GM12878 (cell line): ENCODE measurements around the gene AARSD1. TPM values are rescaled to one million over a fixed set of nuclear protein-coding genes. Genes with fewer than 3 reads are reported as not detected.

Experiments
- ATAC-seq: fragments of 200-7000 bp; cut with Tn5 transposase; 3 replicates; pipeline ENCODE4 v1.9.1; 2020; ENCODE audit warnings: mild to moderate bottlenecking, moderate library complexity
- BruUV-seq: library from RNA; stranded (reverse); fragments of 400-500 nt; replicated peaks from 2 replicates; lab custom pipeline; 2021; lab: Mats Ljungman, UMichigan
- CTCF ChIA-PET: fragments of 300-600 bp; sonication (Branson Sonifier 250); formaldehyde crosslinking; extraction: SDS; loops from one replicate; lab custom pipeline; 2021; ENCODE audit warnings: inconsistent platforms; lab: Yijun Ruan, JAX
- POLR2A ChIA-PET: fragments of 350-600 bp; formaldehyde crosslinking; extraction: SDS; loops from one replicate; lab custom pipeline; 2021; ENCODE audit warnings: inconsistent platforms; lab: Charles Lee
- RAD21 ChIA-PET: fragments of 300-600 bp; sonication (Branson Sonifier 250); formaldehyde crosslinking; loops from one replicate; lab custom pipeline; 2023; ENCODE audit warnings: antibody characterized with exemption; ENCODE audit not compliant: unreplicated experiment; lab: Charles Lee
- SMC1A ChIA-PET: fragments of 300-600 bp; sonication (Branson Sonifier 250); formaldehyde crosslinking; loops from one replicate; lab custom pipeline; 2023; ENCODE audit not compliant: unreplicated experiment, uncharacterized antibody; lab: Charles Lee
- DNase-seq: peaks from one replicate; pipeline ENCODE4 v3.0.0-alpha.2; 2011; ENCODE audit warnings: low read depth, low spot score
- FAIRE-seq: peaks from 3 replicates; lab custom pipeline; 2011; peaks lifted over from hg19 to GRCh38; lab: Jason Lieb, UNC
- H2AFZ ChIP-seq: 2 replicates; pipeline ENCODE4 v1.6.0; 2011; ENCODE audit warnings: low read depth, low read length, control low read depth; ENCODE audit not compliant: control insufficient read depth
- H3K27ac ChIP-seq: 2 replicates; pipeline ENCODE4 v1.5.1; 2011; ENCODE audit warnings: control low read depth; ENCODE audit not compliant: control insufficient read depth, insufficient read depth
- H3K27me3 ChIP-seq, 2 experiments: replicated peaks in 1 of 2; 2 replicates each; pipeline versions ENCODE4 v1.6.0 to v1.6.1; 2011; ENCODE audit warnings: low read length in 1 of 2; ENCODE audit not compliant: control insufficient read depth in 2 of 2, insufficient read depth in 2 of 2
- H3K36me3 ChIP-seq, 2 experiments: 2 replicates each; pipeline ENCODE4 v1.5.1; 2011; ENCODE audit warnings: low read length in 1 of 2; ENCODE audit not compliant: control insufficient read depth in 2 of 2, insufficient read depth in 2 of 2
- H3K4me1 ChIP-seq: 2 replicates; pipeline ENCODE4 v1.6.1; 2011; ENCODE audit warnings: mild to moderate bottlenecking, low read length, moderate library complexity, mixed read lengths; ENCODE audit not compliant: control insufficient read depth, insufficient read depth
- H3K4me2 ChIP-seq: 2 replicates; pipeline ENCODE4 v1.6.0; 2011; ENCODE audit warnings: control low read depth; ENCODE audit not compliant: control insufficient read depth, insufficient read depth
- H3K4me3 ChIP-seq: fragments of 200-600 bp; sonication (generic); 2 replicates; pipeline ENCODE4 v1.5.1; 2016
- H3K79me2 ChIP-seq: 2 replicates; pipeline ENCODE4 v1.6.0; 2011; ENCODE audit warnings: low read length; ENCODE audit not compliant: control insufficient read depth, insufficient read depth
- H3K9ac ChIP-seq: 2 replicates; pipeline ENCODE4 v1.8.0; 2011; ENCODE audit warnings: low read length, control low read depth, mixed read lengths; ENCODE audit not compliant: control insufficient read depth, insufficient read depth
- H3K9me3 ChIP-seq: replicated peaks from 3 replicates; pipeline ENCODE4 v1.5.1; 2011; ENCODE audit warnings: mild to moderate bottlenecking, low read length; ENCODE audit not compliant: control insufficient read depth, insufficient read depth
- H4K20me1 ChIP-seq: 2 replicates; pipeline ENCODE4 v1.6.0; 2011; ENCODE audit not compliant: control insufficient read depth, insufficient read depth
- BMI1 ChIP-seq: fragments of 450-650 bp; IDR thresholded peaks from 2 replicates; pipeline ENCODE4 v1.6.1; 2016; ENCODE audit warnings: mild to moderate bottlenecking, moderate library complexity, borderline replicate concordance
- CBX3 ChIP-seq: fragments of 200-600 bp; sonication (generic); IDR thresholded peaks from 2 replicates; pipeline ENCODE4 v1.6.1; 2016; ENCODE audit warnings: low read depth, borderline replicate concordance
- DPF2 ChIP-seq: fragments of 450-650 bp; IDR thresholded peaks from 2 replicates; pipeline ENCODE4 v1.6.1; 2017; ENCODE audit warnings: mild to moderate bottlenecking
- IRF5 ChIP-seq: fragments of 450-650 bp; IDR thresholded peaks from 2 replicates; pipeline ENCODE4 v1.6.1; 2017; ENCODE audit warnings: borderline replicate concordance
- KAT2A ChIP-seq: conservative IDR thresholded peaks from 2 replicates; pipeline ENCODE4 v1.6.1; 2011; ENCODE audit warnings: low read depth, low read length; ENCODE audit not compliant: control insufficient read depth
- MYC ChIP-seq: IDR thresholded peaks from 2 replicates; pipeline ENCODE4 v1.6.1; 2011; ENCODE audit warnings: mild to moderate bottlenecking, low read length, moderate library complexity, inconsistent platforms; ENCODE audit not compliant: insufficient read depth, insufficient replicate concordance, insufficient read length, severe bottlenecking
- PKNOX1 ChIP-seq: fragments of 450-650 bp; IDR thresholded peaks from 2 replicates; pipeline ENCODE4 v1.6.1; 2016; ENCODE audit warnings: mild to moderate bottlenecking
- RELB ChIP-seq: fragments of 450-650 bp; IDR thresholded peaks from 2 replicates; pipeline ENCODE4 v1.6.1; 2017; ENCODE audit warnings: low read depth, mild to moderate bottlenecking, moderate library complexity
- RUNX3 ChIP-seq: IDR thresholded peaks from 2 replicates; pipeline ENCODE4 v1.6.1; 2012; ENCODE audit warnings: low read length, inconsistent platforms
- SMAD5 ChIP-seq: IDR thresholded peaks from 2 replicates; pipeline ENCODE4 v1.6.1; 2016; ENCODE audit warnings: antibody characterized with exemption, low read depth
- SPI1 ChIP-seq: IDR thresholded peaks from 2 replicates; pipeline ENCODE4 v1.6.1; 2011; ENCODE audit warnings: low read depth, mild to moderate bottlenecking, low read length, moderate library complexity, borderline replicate concordance; ENCODE audit not compliant: insufficient read depth
- ZBTB4 ChIP-seq: fragments of 450-650 bp; formaldehyde crosslinking; IDR thresholded peaks from 2 replicates; pipeline ENCODE4 v1.4.0; 2022; ENCODE audit warnings: mild to moderate bottlenecking, moderate library complexity
- ZBTB40 ChIP-seq: fragments of 450-650 bp; IDR thresholded peaks from 2 replicates; pipeline ENCODE4 v1.6.1; 2016; ENCODE audit warnings: mild to moderate bottlenecking, moderate library complexity, borderline replicate concordance
- WGBS: methylation state at CpG from one replicate; pipeline ENCODE4 v1.1.6; 2016; ENCODE audit warnings: low lambda C conversion rate; ENCODE audit not compliant: insufficient replicate concordance, insufficient coverage; ENCODE audit errors: missing lambda C conversion rate; 5-methylcytosine and 5-hydroxymethylcytosine counted together
- in situ Hi-C: fragments of 300-500 bp; cut with MboI; formaldehyde crosslinking; loops from 9 replicates; pipeline ENCODE4 v1.14.3; 2018; ENCODE audit warnings: mixed read lengths
- intact Hi-C: fragments of 100-400 bp; cut with micrococcal nuclease; formaldehyde crosslinking; loops from one replicate; pipeline ENCODE4 v1.14.2; 2022; ENCODE audit not compliant: unreplicated experiment
- polyA plus RNA-seq, 11 experiments: library from polyadenylated mRNA; depleted of rRNA in 4 of 11; unstranded in 6 of 11; stranded (reverse) in 5 of 11; fragments of >200 nt; fragmentation: Nextera tagmentation in 4 of 11; fragmentation: Illumina TruSeq in 1 of 11; extraction: Ambion mirVana in 4 of 11; extraction: Trizol in 1 of 11; gene quantifications; 1 replicate in 1 of 11; 2 replicates in 10 of 11; pipeline versions ENCODE4 v1.2.1 to v1.2.3, GENCODE V29; 2011 to 2016; ENCODE audit warnings: inconsistent platforms in 2 of 11, missing spikeins in 2 of 11, low read depth in 1 of 11
- total RNA-seq, 4 experiments: library from RNA; depleted of rRNA in 3 of 4; stranded (reverse); fragments of >200 nt in 3 of 4; fragmentation: Illumina TruSeq in 1 of 4; extraction: Trizol in 1 of 4; gene quantifications; 2 replicates each; pipeline versions ENCODE4 v1.2.1 to v1.2.3, GENCODE V29; 2013 to 2021

AARSD1 gene
- total and polyA plus RNA-seq, 10 of the 15 experiments (the other 5 are each of a cell fraction or from before 2014, with no cell fraction given) = 32.2 to 86.2 (median 52.8) TPM

GRCh38 chr17:42971589-42971988 is 7.3 kb upstream of the AARSD1 start:
- ATAC-seq (no peak), DNase-seq (no peak), FAIRE-seq (no peak)
- BruUV-seq = no TSS peak
- no peak overlapping the region for H3K27ac ChIP-seq
- no peak overlapping the region for H3K9ac ChIP-seq
- no peak overlapping the region for H2AFZ ChIP-seq
- no peaks in the 10 kb centered on the region for H4K20me1 ChIP-seq
- WGBS = 58% methylated on average over 5 of the region's 5 CpGs
- in situ Hi-C loops = no loop called here
- ChIA-PET SMC1A (no interaction called here), RAD21 (no interaction called here), POLR2A (interaction anchor here (0.7 kb wide), 1 partner anchor 236 kb away, joined by 6 read pairs; no protein-coding TSS in a partner anchor), CTCF (no interaction called here)
- no peak overlapping the region for H3K4me2 ChIP-seq
- no peaks in the 10 kb centered on the region for H3K36me3 ChIP-seq
- no peaks in the 10 kb centered on the region for H3K4me1 ChIP-seq
- no peaks in the 10 kb centered on the region for H3K79me2 ChIP-seq
- no peaks in the 10 kb centered on the region for H3K27me3 ChIP-seq
- intact Hi-C loops = no loop called here
- no peaks in the 10 kb centered on the region for H3K9me3 ChIP-seq
- H3K4me3 ChIP-seq = no peak overlapping the region
- TF ChIP-seq MYC (no peak), RUNX3 (no peak), BMI1 (no peak), ZBTB40 (no peak), DPF2 (no peak), SPI1 (no peak), ZBTB4 (no peak), SMAD5 (no peak), PKNOX1 (no peak), RELB (no peak), KAT2A (no peak), IRF5 (no peak), CBX3 (no peak)
